Amniotic stem cell (primary cell): ENCODE data around the gene CLCN2.

Experiments used
- DNase-seq: peaks from one replicate; lab custom pipeline; 2025; lab: John Stamatoyannopoulos, UW

Gene CLCN2

GRCh38 chr3:184380627-184381260 lies 19.3 kb upstream of the CLCN2 start:
- no peak for DNase-seq

- DNase-seq, result peak; percentile 17
Measured at GRCh38 chr3:184380185-184380626, 18.8 kb upstream of the CLCN2 start.

- DNase-seq, result no peak
Measured at GRCh38 chr3:184379358-184380184, 18.2 kb upstream of the CLCN2 start, which contains the start of gene CHRD. Gene CHRD, plus strand, starts transcription at chr3:184380054. Its CDS starts 265 bp downstream, at chr3:184380319.

GRCh38 chr3:184378651-184379357 lies 17.4 kb upstream of the CLCN2 start:
- no peak for DNase-seq

GRCh38 chr3:184377882-184378445 lies 16.6 kb upstream of the CLCN2 start, which contains the start of gene THPO:
Gene THPO, minus strand, starts transcription at chr3:184378207. Its CDS starts 1,948 bp downstream, at chr3:184376259.
- DNase-seq, result no peak

GRCh38 chr3:184377374-184377773 lies 16.0 kb upstream of the CLCN2 start:
- no peak for DNase-seq

- no peak for DNase-seq
Measured at GRCh38 chr3:184375747-184376461, 14.5 kb upstream of the CLCN2 start.

- DNase-seq, result no peak
Measured at GRCh38 chr3:184373422-184373821, 12.0 kb upstream of the CLCN2 start.

- no peak for DNase-seq
Measured at GRCh38 chr3:184372911-184373310, 11.5 kb upstream of the CLCN2 start.

GRCh38 chr3:184372296-184372821 lies 11.0 kb upstream of the CLCN2 start:
- no peak for DNase-seq

- peak; percentile 80 for DNase-seq
Measured at GRCh38 chr3:184371570-184372018, 10.2 kb upstream of the CLCN2 start.

GRCh38 chr3:184368586-184369183 lies 7.3 kb upstream of the CLCN2 start:
- no peak for DNase-seq

GRCh38 chr3:184368116-184368515 lies 6.7 kb upstream of the CLCN2 start:
- DNase-seq, result no peak

- no peak for DNase-seq
Measured at GRCh38 chr3:184366619-184367289, 5.3 kb upstream of the CLCN2 start.

GRCh38 chr3:184362668-184363546 lies 1.5 kb upstream of the CLCN2 start:
- DNase-seq, result peak; percentile 95

GRCh38 chr3:184361932-184362667 lies 695 bp upstream of the CLCN2 start:
- peak; percentile 68 for DNase-seq

- DNase-seq, result no peak
Measured at GRCh38 chr3:184360929-184361531, 375 bp downstream of the CLCN2 start.
